Vagina (tissue), 2 donors: ENCODE data around the gene RBPJ.

ENCODE experiments used
- POLR2A ChIP-seq, 2 donors: fragments of 450-650 bp; IDR thresholded peaks; one replicate each; pipeline ENCODE4 v1.6.1; 2017; ENCODE audit warnings: antibody characterized with exemption in 2 of 2, mild to moderate bottlenecking in 2 of 2, moderate library complexity in 2 of 2
- POLR2AphosphoS5 ChIP-seq, 2 donors: sonication (generic); formaldehyde crosslinking; IDR thresholded peaks; one replicate each; pipeline ENCODE4 v1.9.0; 2017; ENCODE audit warnings: antibody characterized with exemption in 2 of 2, mild to moderate bottlenecking in 2 of 2, low read depth in 1 of 2; ENCODE audit not compliant: insufficient read depth in 1 of 2
- TF ChIP-seq, protein P1 (sequence below), 3 experiments: fragments of 450-650 bp in 2 of 3; fragments of 200-600 bp in 1 of 3; sonication (generic) in 1 of 3; IDR thresholded peaks; one replicate each; pipeline ENCODE4 v1.5.1; 2017 to 2019; ENCODE audit warnings: antibody characterized with exemption in 3 of 3, mild to moderate bottlenecking in 2 of 3, moderate library complexity in 2 of 3

- TF ChIP-seq POLR2A (IDR thresholded peaks at IDR 0.05) (no peak), POLR2AphosphoS5 (IDR thresholded peaks at IDR 0.05; ENCODE audit: insufficient read depth in 1 of 2, low read depth in 1 of 2) (no peak)
- TF ChIP-seq, protein P1, sequence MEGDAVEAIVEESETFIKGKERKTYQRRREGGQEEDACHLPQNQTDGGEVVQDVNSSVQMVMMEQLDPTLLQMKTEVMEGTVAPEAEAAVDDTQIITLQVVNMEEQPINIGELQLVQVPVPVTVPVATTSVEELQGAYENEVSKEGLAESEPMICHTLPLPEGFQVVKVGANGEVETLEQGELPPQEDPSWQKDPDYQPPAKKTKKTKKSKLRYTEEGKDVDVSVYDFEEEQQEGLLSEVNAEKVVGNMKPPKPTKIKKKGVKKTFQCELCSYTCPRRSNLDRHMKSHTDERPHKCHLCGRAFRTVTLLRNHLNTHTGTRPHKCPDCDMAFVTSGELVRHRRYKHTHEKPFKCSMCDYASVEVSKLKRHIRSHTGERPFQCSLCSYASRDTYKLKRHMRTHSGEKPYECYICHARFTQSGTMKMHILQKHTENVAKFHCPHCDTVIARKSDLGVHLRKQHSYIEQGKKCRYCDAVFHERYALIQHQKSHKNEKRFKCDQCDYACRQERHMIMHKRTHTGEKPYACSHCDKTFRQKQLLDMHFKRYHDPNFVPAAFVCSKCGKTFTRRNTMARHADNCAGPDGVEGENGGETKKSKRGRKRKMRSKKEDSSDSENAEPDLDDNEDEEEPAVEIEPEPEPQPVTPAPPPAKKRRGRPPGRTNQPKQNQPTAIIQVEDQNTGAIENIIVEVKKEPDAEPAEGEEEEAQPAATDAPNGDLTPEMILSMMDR (IDR thresholded peaks at IDR 0.05): no peak
Measured at GRCh38 chr4:26360273-26360672, 39.5 kb downstream of the RBPJ start.
